GM12864 (cell line): ENCODE data around the gene PIGK.

Source experiments
- DNase-seq: peaks from one replicate; pipeline ENCODE4 v3.0.0-alpha.2; 2011; ENCODE audit warnings: low read depth
- H3K4me3 ChIP-seq: 2 replicates; pipeline ENCODE4 v1.5.1; 2011; ENCODE audit warnings: mild to moderate bottlenecking, low read depth, low read length, control low read depth
- CTCF ChIP-seq: IDR thresholded peaks from 2 replicates; pipeline ENCODE4 v1.5.1; 2011; ENCODE audit warnings: low read depth, mild to moderate bottlenecking, moderate library complexity, low read length, control low read depth, inconsistent platforms; ENCODE audit errors: missing control alignments

Gene PIGK

GRCh38 chr1:77063118-77063517 is 156.1 kb downstream of the PIGK start:
- no peak for DNase-seq
- no peak overlapping the region for H3K4me3 ChIP-seq
- TF ChIP-seq CTCF: no peak

GRCh38 chr1:77061162-77061561 is 158.1 kb downstream of the PIGK start:
- DNase-seq: no peak
- no peak for TF ChIP-seq CTCF
- no peak overlapping the region for H3K4me3 ChIP-seq

GRCh38 chr1:77060000-77060399 is 159.2 kb downstream of the PIGK start:
- no peak for DNase-seq
- no peak overlapping the region for H3K4me3 ChIP-seq
- TF ChIP-seq CTCF: no peak

- TF ChIP-seq CTCF: no peak
- no peak for DNase-seq
- no peak overlapping the region for H3K4me3 ChIP-seq
Observed at GRCh38 chr1:77057994-77058585, 161.1 kb downstream of the PIGK start.

- no peak for DNase-seq
- no peak overlapping the region for H3K4me3 ChIP-seq
- TF ChIP-seq CTCF: no peak
Observed at GRCh38 chr1:77056525-77056924, 162.7 kb downstream of the PIGK start.

GRCh38 chr1:77051425-77051824 is 167.8 kb downstream of the PIGK start:
- no peak overlapping the region for H3K4me3 ChIP-seq
- no peak for DNase-seq
- no peak for TF ChIP-seq CTCF

- H3K4me3 ChIP-seq: no peak overlapping the region
- DNase-seq: no peak
- TF ChIP-seq CTCF: no peak
Observed at GRCh38 chr1:77048615-77049005, 170.6 kb downstream of the PIGK start.
